ENCODE measurements around the gene NCK1.

Gene NCK1
- total RNA-seq, result 49.0 to 152 (median 80.7) reads per million in 18 experiments

DNA sequence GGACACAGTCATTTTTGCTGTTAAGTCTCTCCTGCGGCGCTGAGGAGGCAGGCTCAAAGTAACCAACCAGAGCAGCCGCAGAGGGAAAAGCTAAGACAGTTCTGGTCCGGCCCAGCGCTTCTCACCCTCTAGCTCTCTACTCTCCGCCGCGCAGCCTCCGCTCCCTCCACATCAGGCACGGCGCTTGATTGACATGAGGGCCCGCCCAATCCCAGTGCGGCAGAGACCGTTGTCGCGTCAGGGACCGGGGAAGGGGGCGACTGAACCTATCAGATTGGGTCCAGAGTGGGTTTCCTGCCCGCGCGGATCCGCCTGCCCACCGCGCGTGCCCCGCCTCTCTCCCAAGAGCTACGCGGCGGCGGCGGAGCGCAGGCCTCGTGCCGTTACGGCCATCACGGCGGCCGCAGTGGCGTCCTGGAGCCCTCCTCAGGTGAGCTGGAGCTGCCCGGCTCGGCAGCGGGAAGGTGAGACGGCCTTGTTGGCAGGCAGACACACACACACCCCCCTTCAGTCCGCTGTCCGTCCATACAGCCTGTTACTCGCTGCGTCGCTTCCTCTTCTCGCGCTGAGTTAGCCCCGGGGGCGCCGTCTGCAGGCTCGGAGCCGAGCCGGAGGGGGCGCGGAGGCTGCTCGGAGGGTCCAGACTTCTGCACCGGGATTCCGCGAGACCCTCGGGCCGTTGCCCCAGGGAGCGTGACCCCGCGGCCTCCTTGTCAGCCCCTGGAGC, at the start of gene NCK1:
Gene NCK1 (plus strand): TSS at position 319 of the 727 bp plus-strand sequence. CDS start 65,794 bp downstream, outside the sequence.
- peak; percentile 98 for DNase-seq

DNA sequence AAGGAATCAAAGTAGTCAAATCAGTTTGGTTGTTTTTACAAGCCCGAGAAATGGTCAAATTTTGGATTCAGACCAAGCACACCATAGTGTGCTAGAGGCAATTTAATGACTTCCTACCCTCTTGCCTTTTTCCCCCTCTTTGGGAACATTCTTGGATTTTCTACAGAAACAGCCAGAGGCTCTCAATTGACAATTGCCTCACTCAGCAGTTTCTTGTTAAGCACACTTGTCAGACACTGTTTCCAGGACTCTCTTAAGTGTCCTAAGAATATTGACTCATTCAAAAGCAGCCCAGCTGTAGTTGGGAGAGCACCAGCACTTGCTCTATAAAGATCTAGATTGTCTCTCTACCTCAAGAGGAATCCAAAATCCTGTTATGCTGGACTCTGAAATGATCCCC, 44.6 kb upstream of the NCK1 start:
- DNase-seq, result no peak

DNA sequence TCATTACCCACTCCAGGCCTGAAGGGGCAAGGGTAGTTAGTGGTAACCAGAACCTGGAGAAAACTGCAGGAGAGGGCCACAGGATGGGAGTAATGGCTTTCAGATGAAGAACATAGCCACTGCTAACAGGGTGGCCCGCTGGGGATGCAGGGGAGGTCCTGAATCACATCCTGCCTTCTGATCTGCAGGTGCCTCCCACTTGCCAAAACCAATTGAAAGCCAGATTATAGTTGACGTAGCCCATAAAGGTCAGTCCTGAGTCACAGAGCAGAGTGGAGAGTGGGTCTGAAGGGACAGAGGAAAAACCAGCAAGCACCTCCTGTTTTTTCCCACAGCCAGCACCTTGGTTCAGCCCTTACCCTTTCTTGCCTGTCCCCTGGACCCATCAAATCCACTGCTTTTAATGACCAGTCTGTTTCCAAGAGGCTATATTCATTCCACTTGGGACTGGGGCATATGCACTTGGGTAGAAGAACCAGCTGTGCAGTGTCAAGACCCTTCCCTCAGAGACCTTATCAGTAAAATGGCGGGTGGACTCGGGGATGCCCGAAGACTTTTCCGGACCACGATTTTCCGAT, 43.7 kb upstream of the NCK1 start:
- no peak for DNase-seq

DNA sequence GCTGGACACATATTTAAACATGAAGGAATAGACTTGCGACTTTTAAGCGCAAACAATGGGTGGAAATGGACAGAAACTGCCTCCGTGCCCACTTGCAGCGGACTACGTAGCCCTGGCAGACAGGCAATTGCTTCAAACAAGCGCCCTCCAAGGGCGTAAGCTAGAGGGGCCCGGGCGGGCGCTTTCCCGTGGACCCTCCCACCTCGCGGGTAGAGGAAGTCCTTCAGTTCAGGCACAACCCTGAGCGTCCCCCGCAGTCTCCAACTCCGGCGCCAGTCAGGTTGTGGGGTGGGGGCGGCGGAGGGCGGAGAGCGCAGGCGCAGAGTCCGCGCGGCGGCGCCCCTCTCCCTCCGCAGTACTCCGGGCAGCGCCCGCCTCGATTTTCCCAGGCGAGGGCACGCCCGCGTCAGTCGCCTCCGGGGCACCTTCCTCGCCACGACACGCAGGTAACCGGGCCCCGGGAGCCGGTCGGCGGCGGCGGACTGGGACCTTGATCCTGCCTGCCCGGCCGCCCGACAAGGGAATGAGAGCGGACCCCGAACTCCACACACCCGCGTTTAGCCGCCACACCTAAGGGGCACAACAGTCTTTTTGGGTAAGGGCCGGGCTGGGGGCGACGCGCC, 43.1 kb upstream of the NCK1 start, which contains the start of gene SLC35G2:
Gene SLC35G2 (plus strand): TSS at position 358 of the 623 bp plus-strand sequence. CDS start 35,335 bp downstream, outside the sequence.
- peak in 1 of 2 donors; percentile 13 for DNase-seq

GRCh38 chr3:136819392-136819730, 42.6 kb upstream of the NCK1 start:
- DNase-seq, result peak in 1 of 2 donors; percentile 3

- DNase-seq, result peak; percentile 26 to 42
These were observed 42.0 kb upstream of the NCK1 start for GRCh38 chr3:136819731-136820679.

GRCh38 chr3:136831461-136831860, 30.5 kb upstream of the NCK1 start:
- no peak for DNase-seq

- DNase-seq, result no peak
These were observed 26.8 kb upstream of the NCK1 start for GRCh38 chr3:136835089-136835812.

DNA sequence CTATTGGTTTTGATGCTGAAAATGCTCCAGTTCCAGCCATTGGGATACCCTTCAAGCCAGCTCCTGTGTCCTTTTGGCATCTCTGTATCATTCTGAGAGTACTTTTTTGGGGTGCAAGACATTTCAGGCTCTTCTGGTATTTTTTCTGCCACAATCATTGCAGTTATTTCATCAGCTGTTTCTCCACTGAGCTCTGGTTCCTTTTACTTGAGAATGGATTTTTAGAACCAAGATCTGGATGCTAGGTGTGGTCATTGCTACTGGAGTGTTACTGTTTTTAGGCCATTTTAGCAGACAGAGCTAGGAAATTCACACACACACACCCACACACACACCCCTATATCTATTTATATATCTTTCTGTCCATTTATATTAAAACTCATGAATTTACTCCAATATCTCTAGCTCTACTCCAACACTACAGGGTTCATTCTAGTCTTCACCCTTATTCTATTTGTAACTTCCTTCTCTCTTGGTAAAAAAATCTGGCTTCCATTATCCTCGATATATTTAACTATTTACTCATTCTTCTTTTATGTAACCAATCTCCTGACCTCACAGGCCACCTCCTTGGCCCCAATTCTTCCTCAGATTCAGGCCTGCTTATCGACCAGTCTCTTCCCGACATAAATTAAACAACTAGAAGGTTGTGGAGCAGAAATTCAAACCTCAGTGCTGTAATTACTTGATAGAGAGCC, 26.0 kb upstream of the NCK1 start:
- peak in 1 of 2 donors; percentile 22 for DNase-seq

DNA sequence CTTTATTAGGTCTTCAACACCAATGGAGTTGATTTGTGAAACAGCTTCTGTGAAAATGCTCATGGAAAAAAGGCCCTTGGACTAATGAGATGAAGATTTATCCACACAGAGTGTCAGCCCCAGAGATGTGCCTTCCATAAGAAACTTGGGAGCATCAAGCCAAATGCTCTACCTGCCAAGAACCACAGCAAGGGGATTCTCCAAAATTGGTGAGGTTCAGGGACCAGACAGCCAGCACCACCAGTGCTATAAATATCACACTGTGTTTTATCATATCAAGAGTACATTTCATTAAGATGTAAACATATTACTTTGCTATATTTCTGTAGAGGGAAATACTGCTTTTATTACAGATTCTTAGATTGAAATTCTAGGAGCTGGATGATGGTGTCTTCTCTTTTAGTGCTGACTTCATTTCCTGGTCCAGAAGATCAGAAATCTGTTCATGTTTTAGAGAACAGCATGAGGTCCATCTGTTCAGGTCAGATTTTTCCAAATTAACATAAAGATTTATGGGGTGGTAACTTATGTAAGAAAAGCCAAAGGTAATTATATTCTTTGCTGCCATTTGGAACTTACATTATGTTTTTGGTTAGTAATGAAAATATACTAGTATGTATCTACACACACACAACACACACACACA, 25.4 kb upstream of the NCK1 start:
- no peak for DNase-seq

GRCh38 chr3:136838641-136839555, 23.1 kb upstream of the NCK1 start:
- no peak for DNase-seq

DNA sequence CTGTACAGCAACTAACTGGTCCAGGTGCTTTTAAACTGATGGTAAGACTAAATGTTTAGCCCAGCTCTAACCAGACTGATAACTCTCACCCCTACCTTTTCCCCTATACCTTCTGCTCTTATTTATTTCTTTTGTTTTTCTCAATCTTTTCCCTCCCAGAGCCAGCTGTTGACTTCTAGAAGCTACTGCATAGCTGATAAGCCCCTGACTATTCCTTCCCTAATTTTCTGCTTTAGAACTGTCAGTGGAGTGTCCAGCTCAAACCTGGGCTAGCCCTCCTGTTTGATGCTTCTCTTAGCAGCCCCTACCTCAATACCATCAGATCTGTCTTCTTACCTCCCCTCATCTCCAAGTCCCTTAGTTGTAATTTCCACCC, 22.5 kb upstream of the NCK1 start:
- no peak for DNase-seq

- no peak for DNase-seq
These were observed 21.8 kb upstream of the NCK1 start for GRCh38 chr3:136840252-136840651.

- DNase-seq, result no peak
These were observed 19.7 kb upstream of the NCK1 start for GRCh38 chr3:136842294-136842693.

- no peak for DNase-seq
These were observed 17.3 kb upstream of the NCK1 start for GRCh38 chr3:136844724-136845123.

DNA sequence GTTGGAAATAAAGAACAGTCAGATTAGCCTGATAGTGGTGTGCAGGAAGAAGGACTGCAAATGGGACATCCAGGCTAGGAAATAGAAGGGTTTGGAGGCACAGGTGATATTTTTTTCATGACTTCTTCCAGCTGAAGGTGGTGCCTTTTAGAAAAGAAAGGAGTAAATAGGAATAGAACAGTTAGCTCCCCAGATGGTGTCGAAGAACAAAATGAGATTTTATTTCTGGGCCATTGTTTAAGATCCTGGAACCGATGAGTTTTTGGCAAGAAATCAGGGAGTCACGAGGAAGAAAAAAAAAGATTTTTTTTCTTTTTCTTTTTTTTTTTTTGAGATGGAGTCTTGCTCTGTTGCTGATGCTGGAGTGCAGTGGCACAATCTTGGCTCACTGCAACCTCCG, 9.8 kb upstream of the NCK1 start:
- no peak for DNase-seq

- DNase-seq, result peak; percentile 42 to 43
These were observed 5.3 kb upstream of the NCK1 start for GRCh38 chr3:136856665-136857064.

- DNase-seq, result peak; percentile 81 to 83
These were observed 3.6 kb upstream of the NCK1 start for GRCh38 chr3:136858381-136858780.

GRCh38 chr3:136860541-136860940, 1.5 kb upstream of the NCK1 start:
- DNase-seq, result peak in 1 of 2 donors; percentile 13
